KG1 (cell line): Measurements from ENCODE around the gene DGLUCY.
"Not testable (repeated sequence)": the region's sequence is repeated elsewhere in the genome, so short reads cannot be mapped to it uniquely, and the experiment has no call there.

Source experiments
- DNase-seq: peaks from one replicate; lab custom pipeline; 2025; lab: John Stamatoyannopoulos, UW

The DGLUCY gene

DNA sequence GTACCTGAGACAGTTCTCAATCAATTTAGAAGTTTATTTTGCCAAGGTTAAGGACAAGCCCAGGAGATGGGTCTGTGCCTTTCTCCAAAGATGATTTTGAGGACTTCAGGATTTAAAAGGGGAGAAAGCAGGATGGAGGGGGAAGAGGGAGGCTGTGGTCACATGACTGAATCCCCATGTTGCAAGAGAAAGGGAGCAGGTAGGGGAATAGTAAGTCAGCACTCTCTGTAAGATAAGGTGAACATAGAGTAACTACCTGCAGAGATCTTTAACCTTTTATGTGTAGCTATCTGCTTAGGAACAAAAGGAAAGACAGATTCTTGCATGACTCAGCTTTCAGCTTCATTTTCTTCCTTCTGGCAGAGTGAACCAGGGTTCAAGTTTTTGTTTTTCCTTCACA lies 25.9 kb downstream of the DGLUCY start:
- DNase-seq: no peak

DNA sequence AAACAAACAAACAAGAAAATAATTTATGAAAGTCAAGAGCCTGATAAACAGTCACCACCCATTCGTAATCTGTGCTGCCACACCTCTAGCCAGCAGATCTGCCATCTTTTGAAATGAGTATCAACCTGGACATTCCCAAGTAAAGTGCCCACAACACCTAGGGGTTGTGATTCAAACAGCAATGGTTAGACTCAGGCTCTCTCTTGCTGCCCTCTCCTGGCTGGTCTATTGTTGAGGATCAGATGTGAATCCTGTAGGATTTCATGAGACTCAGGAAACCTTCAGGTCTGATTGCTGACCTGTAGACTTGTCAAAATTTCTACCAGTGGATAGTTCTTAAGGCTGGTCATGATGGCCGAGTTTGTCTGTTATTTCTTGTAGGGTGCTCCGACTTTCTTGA lies 26.8 kb downstream of the DGLUCY start:
- no peak for DNase-seq

DNA sequence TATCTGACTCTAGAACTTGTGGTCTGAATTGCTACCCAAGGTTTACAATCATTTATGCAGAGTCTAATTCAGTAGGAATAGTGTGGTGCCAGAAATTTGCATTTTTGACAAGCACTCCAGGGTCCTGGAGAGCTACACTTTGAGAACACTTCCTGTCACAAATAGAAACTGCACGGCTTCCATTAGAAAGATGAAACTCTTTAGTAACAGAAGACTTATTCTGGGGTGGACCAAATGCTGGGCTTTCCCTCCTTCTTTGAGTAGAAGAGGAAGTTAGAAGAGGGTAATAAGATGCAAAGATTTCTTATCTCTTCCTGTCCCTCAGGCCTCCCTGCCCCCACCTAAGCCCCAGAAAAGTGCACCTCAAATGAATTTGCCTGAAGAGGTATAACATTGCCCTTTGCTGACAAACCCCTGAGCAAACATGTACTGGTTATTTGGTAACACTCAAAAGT lies 28.4 kb downstream of the DGLUCY start:
- DNase-seq: no peak

DNA sequence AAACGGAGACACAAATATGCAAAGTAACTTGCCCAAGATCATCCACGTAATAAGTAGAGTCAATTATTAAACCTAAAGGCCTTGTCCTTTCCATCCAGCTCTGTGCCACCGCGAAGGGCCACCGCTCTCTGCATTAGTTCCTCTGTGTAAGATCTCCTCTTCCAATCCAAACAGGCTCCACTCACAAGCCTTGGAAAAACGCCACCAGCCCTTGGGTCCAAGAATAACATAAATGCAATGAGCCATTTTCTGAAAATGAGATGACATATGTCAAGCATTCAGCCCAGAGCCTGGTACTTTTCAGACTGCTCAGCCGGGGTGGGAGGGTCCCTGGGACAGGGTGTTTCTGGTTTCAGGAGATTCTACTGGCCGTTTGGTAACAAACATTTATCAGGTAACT lies 30.0 kb downstream of the DGLUCY start:
- DNase-seq: no peak

DNA sequence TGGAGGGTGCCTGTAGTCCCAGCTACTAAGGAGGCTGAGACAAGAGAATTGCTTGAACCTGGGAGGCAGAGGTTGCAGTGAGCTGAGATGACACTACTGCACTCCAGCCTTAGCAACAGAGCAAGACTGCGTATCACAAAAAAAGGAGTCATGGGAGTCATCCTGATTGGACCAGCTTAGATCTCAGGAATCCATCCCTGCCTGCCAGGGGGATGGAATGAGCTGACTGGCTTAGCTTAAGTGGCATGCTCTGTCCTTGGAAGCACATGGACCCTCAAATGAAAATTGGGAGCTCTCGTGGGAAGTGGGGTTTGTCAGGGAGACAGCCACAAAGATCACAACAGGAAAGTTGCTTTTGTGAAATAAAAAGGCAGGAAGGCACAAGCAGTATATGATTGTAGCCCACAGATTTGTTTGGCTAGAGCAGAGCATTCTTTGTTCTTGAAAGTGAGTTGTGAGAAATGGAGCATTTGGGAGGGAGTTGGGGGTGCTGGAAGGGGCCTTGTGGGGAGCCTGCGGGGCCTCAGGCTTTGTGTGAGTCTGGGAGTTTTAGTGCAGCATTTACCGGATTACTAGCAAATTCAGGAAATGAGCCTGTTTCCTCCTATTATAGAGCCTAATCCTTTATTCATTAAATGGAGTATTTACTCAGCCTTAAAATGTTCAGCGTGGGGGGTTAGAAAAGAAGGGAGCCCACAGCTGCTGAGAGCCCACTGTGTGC lies 30.7 kb downstream of the DGLUCY start:
- no peak for DNase-seq

DNA sequence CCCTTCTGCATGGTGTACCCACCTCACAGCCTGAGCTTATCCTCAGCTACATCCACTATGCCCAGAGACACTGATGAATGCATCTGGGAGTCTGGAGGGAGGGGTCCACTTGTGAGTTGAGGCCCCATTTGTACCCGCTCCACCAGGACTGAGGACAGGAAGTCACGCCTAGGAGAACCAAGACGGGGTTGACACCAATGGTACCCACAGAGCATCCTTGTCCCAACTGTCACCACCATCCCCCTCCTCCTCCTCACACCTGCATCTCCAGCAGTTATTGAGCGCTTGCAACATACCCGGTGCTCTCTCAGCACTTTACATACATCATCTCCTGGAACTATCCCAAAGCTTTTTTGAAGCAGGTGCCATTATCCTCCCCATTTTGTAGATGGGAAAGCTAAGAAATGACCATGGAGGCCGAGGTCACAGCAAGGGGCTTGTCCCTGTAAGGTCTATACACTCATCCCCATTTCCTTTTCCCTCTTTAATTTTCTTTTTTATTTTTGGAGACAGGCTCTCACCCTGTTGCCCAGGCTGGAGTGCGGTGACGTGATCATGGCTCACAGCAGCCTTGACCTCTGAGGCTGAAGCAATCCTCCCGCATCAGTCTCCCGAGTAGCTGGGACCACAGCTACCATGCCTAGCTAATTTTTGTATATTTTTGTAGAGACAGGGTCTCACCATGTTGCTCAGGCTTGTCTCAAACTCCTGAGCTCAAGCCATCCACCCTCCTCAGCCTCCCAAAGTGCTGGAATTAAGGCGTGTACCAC lies 31.7 kb downstream of the DGLUCY start:
- no peak for DNase-seq

DNA sequence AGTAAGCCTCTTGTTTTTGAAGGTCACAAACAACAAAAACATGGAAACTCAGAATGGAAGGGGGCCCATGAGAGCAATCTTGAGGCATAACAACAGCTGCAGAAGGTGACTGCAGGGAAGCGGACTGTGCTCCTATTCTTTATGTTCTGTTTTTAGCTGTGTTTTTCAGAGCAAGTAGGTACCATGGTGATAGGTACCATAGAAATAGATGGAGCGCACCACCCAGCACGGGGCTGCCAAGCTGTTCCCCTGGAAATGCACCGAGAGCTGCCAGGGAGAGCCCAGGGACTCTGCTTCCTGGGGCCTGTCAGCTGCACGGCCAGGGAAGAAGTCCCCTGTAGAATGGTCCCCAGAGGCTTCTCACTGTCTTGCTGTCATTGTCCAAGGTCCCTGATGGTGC lies 32.8 kb downstream of the DGLUCY start:
- DNase-seq: no peak

DNA sequence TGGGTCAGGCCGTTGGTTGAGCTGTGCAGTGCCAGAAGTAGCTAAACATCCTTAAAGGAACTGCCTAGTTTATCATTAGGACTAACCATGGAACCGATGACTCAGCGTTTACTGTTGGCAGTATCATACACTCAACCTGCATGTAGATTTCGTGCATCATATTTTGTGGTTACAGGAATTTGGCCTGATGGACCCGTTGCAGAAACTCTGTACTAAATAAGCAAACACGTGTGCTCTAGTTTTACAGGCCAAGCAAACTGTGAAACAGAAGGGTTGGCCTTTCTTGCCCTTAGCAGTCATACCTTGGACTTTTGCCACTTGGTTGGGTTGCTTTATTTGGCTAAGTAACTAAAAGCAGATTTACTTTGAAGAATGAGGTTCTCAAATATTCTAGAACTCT lies 35.6 kb downstream of the DGLUCY start:
- no peak for DNase-seq

DNA sequence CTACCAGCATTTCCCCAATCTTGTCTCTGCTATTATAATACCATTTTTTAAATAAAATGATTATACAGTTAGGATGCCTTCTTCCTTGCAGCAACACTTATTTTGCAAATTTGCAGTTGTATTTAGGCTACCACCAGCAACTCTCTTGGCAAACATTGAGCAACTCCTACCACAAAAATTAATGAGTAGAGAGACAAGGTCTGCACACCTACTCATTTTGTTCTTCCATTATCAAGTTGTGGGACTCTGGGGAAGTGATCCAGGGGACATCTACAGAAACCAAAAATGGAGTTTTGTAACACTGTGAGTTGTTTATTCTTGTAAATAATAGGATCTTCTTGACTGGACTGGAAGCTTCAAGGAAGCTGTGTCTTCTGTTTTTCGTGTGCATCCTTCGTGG lies 38.6 kb downstream of the DGLUCY start:
- no peak for DNase-seq

DNA sequence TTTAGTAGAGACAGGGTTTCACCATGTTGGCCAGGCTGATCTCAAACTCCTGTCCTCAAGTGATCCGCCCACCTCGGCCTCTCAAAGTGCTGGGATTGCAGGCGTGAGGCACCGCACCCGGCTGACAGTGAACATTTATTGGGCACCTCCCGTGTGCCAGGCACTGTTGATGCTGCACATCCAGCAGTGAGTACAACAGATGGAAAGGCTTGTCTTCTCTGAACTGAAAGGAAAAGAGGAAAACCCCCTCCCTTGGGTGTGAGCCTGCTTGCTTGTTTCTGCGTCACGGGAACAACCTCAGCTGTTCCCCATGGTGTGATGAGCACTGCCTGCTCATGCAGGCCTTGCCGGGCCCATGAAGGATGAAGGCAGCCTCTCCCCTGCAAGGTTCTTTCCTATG lies 39.5 kb downstream of the DGLUCY start:
- DNase-seq: no peak

DNA sequence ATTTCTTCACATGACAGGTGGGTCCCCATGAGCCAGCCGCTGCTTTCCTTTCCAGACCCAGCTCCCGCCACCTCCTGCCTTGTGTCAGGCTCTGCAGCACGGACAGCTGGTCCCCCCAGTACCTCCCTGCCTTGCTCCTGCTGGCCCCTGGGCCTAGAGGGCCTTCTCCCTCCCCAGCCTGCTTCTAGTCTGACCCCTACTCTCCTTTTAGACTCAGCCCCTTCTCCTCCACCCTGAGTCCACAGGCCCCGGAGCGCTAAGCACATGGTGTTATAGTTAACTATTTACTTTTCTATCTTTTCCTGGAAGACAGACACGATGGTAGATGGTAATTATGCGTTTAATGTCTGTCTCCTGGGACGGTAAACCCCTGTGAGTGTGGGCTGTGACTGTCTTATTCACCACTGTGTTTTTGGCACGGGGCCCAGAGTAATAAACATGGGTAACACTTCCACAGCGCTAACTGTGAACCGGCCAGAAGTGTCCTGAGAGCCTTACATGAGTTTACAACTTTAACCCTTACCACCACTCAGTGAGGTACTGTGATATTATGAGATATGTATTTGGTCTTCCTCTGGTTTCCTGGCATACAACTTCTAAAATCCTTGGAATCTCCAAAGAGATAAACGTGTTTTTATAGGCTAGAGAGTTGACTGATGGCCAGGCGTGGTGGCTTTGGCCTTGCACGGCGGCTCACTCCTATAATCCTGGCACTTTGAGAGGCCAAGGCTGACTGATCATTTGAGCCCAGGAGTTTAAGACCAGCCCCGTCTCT lies 41.2 kb downstream of the DGLUCY start:
- DNase-seq: no peak

DNA sequence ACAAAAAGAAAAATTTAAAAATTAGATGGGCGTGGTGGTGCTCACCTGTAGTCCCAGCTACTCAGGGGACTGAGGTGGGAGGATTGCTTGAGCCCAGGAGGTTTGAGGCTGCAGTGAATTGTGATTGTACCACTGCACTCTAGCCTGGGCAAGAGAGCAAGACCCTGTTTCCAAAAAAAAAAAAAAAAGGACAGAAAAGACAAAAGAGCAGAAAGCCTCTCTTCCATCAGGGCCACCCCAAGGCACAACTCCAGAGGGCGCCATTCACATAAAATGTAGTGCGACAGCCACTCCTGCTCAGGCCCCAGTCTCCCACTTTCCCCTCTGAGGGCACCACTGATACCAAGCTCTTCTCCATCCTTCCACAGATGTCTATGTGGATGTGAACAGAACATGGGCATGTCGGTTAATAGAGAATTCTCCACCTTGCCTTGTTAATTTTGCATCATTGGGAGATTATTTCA lies 41.8 kb downstream of the DGLUCY start:
- DNase-seq: no peak

DNA sequence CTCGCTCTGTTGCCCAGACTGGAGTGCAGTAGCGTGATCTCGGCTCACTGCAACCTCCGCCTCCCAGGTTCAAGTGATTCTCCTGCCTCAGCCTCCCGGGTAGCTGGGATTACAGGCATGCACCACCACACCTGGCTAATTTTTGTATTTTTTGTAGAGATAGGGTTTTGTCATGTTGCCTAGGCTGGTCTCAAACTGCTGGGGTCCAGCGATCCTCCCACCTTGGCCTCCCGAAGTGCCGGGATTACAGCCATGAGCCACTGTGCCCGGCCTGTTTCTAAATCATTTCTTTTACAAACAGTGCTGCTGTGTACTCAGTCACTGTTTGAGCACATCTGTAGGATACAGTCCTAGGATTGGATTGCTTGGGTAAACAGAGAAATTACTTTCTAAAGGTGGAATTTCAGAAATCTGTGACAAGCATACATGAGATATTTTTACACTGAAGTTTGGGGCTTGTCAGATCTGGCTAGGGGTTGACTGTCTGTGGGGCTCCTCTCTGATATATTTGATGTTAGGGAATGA lies 42.3 kb downstream of the DGLUCY start:
- not testable (repeated sequence) for DNase-seq

DNA sequence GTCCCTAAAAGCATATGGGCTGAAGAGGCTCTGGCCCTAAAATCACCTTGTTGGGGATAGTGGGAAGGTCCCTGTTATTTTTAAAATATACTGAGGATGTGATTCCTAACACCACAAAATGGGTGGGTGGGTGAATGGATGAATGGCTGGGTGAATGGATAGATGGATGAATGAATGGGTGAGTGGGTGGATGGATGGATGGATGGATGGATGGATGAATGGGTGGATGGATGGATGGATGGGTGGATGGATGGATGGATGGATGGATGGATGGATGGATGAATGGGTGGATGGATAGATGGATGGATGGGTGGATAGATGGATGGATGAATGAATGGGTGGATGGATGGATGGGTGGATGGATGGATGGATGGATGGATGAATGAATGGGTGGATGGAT lies 43.0 kb downstream of the DGLUCY start:
- DNase-seq: not testable (repeated sequence)

DNA sequence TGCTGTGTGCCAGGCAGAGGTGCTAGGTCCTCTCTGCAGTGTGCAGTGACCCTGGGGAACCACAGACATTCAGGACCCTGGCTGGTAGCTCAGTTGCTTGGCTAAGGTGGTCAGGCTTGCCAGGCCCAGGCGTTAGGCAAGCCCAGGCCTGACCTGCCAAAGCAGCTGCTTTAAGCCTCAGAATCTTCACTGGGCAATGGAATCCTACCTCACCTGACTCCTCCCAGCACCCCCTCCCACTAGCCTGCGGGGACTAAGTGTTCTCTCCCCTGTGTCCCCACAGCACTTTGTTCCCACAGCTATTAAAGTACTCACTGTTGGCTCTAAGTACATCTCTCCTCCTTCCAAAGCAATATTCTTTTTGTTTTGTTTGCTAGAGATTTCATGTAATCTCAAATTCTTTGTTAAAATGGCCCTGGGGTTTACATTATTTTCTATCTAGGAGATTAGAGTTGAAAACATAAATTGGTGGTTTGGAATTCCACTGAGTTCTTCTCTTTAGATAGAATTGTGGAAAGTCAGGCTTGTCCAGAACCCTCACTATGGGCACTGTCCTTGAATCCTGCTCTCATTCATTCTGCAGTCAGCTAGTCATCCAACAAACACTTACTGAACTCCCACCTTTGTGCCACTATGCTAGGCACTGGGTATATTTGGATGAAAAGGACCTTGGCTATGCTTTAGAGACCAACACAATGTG lies 44.4 kb downstream of the DGLUCY start:
- DNase-seq: no peak

DNA sequence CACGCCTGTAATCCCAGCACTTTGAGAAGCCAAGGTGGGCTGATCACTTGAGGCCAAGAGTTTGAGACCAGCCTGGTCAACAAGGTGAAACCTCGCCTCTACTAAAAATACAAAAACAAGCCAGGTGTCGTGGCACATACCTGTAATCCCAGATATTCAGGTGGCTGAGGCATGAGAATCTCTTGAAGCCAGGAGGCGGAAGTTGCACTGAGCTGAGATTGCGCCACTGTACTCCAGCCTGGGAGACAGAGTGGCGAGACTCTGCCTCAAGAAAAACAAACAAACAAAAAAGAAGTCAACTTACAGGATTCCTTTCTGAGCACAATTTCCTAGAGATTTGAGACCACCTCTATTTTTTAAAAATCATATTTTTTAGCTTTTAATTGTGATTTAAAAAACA lies 45.3 kb downstream of the DGLUCY start:
- DNase-seq: no peak

DNA sequence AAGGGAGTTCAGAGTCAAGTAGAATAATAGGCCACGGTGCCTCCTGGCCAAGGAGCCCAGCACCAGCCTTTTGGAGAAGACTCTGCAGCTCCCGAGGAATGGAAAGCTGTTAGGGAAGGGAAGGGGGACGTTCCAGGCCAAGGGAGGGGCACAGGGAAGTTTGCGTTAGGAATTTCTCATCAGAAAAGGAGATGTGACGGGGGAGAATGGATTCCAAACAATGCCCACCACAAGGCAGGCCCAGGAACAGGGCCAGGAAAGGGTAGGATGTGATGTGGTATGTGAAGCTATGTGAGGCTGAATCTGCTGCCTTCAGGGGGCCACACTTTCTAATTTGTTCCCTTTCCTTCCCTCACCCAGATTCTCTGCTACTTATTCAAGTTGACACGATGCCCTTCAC lies 46.0 kb downstream of the DGLUCY start:
- DNase-seq: no peak

DNA sequence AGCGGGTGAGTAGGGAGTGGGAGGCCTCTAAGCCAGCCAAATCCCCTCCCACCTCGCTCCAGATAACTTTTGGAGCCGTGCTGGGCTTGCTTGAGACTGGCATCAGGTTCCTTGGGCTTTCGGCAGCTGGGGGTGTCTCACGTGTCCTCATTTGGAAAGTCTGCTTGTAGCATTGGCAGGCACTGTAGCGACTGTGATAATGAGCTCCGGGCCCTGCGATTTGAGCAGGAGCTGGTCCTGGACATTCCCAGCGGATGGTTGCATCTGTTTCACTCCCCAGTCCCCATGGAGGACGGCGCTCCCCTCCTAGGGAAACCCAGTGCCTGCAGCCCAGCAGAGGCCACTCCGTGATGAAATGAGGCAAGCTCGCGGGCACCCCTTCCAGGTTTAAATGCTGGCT lies 49.4 kb downstream of the DGLUCY start:
- DNase-seq: no peak

DNA sequence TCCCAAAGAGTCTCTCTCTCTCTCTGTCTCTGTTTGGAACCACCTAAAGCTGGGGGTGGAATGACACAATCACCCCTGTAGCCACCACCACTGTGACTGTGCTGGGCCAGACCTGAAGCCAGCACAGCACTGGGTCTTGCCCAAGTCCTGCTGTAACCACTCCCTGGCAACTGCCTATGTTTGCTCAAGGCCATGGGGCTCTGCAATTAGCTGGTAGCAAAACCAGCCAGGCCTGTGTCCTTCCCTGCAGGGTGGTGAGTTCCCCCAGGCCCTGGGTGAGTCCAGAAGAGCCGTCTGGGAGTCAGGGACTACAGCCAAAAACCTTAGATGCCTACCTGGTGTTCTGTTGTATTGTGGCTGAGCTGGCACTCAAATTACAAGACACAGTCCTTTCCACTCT lies 50.8 kb downstream of the DGLUCY start:
- DNase-seq: no peak

DNA sequence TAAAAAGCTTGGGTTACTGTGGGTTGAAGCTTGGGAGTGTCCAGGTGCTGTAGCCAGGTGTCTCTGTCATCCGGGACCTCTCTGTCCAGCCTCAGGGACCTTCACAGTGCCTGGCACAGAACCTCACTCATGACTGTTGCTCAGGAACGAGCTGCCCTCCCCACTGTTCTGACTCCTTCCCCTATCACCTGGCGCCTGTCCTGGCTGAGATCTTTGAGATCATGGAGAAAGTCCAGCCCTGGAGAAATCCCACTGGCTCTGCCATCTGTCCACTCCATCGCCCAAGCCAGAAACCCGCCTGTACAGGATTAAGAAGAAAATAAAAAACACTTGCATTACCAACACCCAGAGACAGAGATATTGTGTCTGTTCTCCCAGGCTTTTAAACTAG lies 53.5 kb downstream of the DGLUCY start:
- no peak for DNase-seq

DNA sequence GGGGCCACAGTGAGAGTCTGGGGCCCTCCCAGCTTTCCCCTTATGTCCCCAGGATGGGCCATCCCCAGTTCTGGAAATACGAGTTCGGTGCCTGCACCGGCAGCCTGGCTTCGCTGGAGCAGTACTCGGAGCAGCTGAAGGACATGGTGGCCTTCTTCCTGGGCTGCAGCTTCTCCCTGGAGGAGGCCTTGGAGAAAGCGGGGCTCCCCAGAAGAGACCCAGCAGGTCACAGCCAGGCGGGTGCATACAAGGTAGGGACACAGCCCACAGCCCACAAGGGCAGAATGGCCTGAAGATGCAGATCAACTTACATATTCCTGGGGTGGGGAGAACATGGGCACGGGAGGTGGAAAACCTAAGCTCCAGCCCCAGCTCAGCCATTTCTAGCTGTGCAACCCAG lies 56.1 kb downstream of the DGLUCY start:
- no peak for DNase-seq
